Spinal cord (tissue), 10 donors: ENCODE measurements around the gene SPTLC2. TPM values are rescaled to one million over a fixed set of nuclear protein-coding genes. Genes with fewer than 3 reads are reported as not detected.

ENCODE experiments used
- DNase-seq, 6 donors: peaks; one replicate each; pipeline versions ENCODE4 v3.0.0 to v3.0.0-alpha.2; 2013 to 2015; ENCODE audit warnings: low spot score in 6 of 6, low read depth in 4 of 6
- H3K27ac ChIP-seq: one replicate; pipeline ENCODE4 v1.5.1; 2013; ENCODE audit warnings: low read depth, low read length, control low read depth
- H3K27me3 ChIP-seq: one replicate; pipeline ENCODE4 v1.6.1; 2013; ENCODE audit warnings: low read length; ENCODE audit not compliant: control insufficient read depth, insufficient read depth
- H3K36me3 ChIP-seq: one replicate; pipeline ENCODE4 v1.6.1; 2013; ENCODE audit warnings: low read length; ENCODE audit not compliant: control insufficient read depth, insufficient read depth
- H3K4me1 ChIP-seq: one replicate; pipeline ENCODE4 v1.6.1; 2013; ENCODE audit warnings: low read length; ENCODE audit not compliant: control insufficient read depth, insufficient read depth
- H3K4me3 ChIP-seq: one replicate; pipeline ENCODE4 v1.5.1; 2013; ENCODE audit warnings: low read depth, low read length, control low read depth
- H3K9me3 ChIP-seq: one replicate; pipeline ENCODE4 v1.6.1; 2013; ENCODE audit warnings: low read length; ENCODE audit not compliant: control insufficient read depth, insufficient read depth
- WGBS: methylation state at CpG from one replicate; pipeline ENCODE4 v1.1.5; 2013; ENCODE audit warnings: missing lambda C conversion rate; ENCODE audit not compliant: insufficient coverage; 5-methylcytosine and 5-hydroxymethylcytosine counted together
- polyA plus RNA-seq, 2 donors: library from polyadenylated mRNA; unstranded; fragments of 120-200 nt; gene quantifications; one replicate each; pipeline ENCODE4 v1.2.1, GENCODE V29; 2013; ENCODE audit not compliant: insufficient read length in 2 of 2
- total RNA-seq, 2 donors: library from RNA; depleted of rRNA in 1 of 2; stranded (reverse); fragments of 120-200 nt in 1 of 2; fragments of >200 nt in 1 of 2; gene quantifications; one replicate each; pipeline versions ENCODE4 v1.2.3 to v1.2.4, GENCODE V29; 2013 to 2014
- donor health status: healthy.

SPTLC2 gene
- total and polyA plus RNA-seq, 4 donors = 24.4 to 68.1 (median 39.6) TPM

- Histone ChIP-seq H3K27ac (no peak overlapping the region), H3K36me3 (peaks cover 3% of the 10 kb centered on the region), H3K9me3 (no peaks in the 10 kb centered on the region), H3K4me3 (no peak overlapping the region), H3K4me1 (peaks cover 12% of the 10 kb centered on the region), H3K27me3 (peaks cover 17% of the 10 kb centered on the region)
- no CpG with 5 or more reads among the region's 5 CpGs for WGBS
- no peak for DNase-seq
Observed at GRCh38 chr14:77503138-77503537, 113.3 kb downstream of the SPTLC2 start.

DNA sequence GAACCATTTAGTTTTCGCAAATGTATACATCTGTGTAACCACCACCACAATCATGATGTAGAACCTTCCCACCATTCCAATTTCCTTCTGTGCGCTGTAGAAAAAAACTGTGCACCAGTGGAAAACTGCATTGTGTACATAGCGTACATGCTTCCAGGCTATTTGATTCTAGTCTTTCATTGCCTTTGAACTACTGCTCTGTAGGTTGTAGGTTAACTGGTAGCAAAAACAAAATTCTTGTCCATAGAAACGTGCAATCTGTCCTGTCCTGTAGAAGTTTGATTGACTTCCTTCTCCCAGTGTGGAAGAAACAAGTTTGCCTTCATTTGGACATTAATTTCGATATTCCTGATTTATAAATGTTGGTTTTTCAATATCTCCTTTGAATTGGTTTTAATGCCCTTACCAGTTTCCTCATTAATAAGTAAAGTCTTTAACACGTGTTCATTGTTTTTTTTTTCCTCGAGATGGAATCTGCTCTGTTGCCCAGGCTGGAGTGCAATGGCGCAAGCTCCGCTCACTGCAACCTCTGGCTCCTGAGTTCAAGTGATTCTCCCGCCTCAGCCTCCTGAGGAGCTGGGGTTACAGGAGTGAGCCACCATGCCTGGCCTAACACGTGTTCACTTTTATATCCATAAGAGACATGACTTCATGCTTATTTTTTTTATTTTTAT lies 114.2 kb downstream of the SPTLC2 start:
- no peaks in the 10 kb centered on the region for H3K36me3 ChIP-seq
- H3K9me3 ChIP-seq = no peaks in the 10 kb centered on the region
- peaks cover 16% of the 10 kb centered on the region for H3K4me1 ChIP-seq
- H3K4me3 ChIP-seq = no peak overlapping the region
- H3K27ac ChIP-seq = no peak overlapping the region
- WGBS = 93% methylated on average over 5 of the region's 11 CpGs
- DNase-seq = no peak
- peaks cover 22% of the 10 kb centered on the region for H3K27me3 ChIP-seq

DNA sequence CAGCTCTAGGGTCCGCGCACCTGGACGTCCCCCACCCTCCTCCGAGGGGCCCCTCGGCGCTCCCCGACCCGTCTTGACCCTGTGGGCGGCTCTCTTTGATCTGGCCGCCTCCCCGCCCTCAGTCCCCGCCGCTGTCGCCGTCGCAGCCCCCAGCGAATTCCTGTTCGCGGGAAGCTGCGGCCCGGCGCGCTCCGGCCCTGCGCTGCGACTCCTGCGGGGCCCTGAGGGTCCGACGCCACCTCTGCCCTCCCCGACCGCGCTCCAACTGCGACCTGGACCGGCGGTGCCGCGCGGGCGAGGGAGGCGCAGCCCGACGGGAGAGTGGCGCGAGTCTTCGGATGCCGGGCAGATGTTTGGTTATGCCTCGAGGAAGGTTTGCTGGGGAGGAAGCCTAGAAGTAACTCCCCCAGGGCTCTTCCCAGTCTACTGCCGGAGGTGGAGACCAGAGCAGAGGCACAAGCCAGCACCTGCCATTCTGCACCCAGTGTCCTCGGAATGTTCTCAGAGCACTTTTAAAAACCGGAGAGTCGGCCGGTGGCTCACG lies 117.4 kb downstream of the SPTLC2 start:
- Histone ChIP-seq H3K4me1 (peaks cover 16% of the 10 kb centered on the region), H3K27me3 (peaks cover 22% of the 10 kb centered on the region), H3K36me3 (no peaks in the 10 kb centered on the region), H3K27ac (no peak overlapping the region), H3K9me3 (no peaks in the 10 kb centered on the region), H3K4me3 (peak overlapping the region; percentile 26)
- WGBS = 4% methylated on average over 49 of the region's 53 CpGs
- DNase-seq = peak in 1 of 6 donors; percentile 19

- Histone ChIP-seq H3K36me3 (no peaks in the 10 kb centered on the region), H3K9me3 (no peaks in the 10 kb centered on the region), H3K4me3 (peak within 1 kb of the TSS; percentile 26), H3K27me3 (peaks cover 22% of the 10 kb centered on the region), H3K4me1 (peaks cover 16% of the 10 kb centered on the region), H3K27ac (no peak within 1 kb of the TSS)
- WGBS = 2% methylated on average over 104 of the region's 104 CpGs
- DNase-seq = peak in 4 of 6 donors; percentile 17 to 77 (median 38)
Observed at GRCh38 chr14:77498120-77498979, 118.1 kb downstream of the SPTLC2 start, which contains the start of gene ISM2. ISM2 (minus strand) TSS chr14:77498816; CDS start chr14:77498793, 23 bp downstream.

DNA sequence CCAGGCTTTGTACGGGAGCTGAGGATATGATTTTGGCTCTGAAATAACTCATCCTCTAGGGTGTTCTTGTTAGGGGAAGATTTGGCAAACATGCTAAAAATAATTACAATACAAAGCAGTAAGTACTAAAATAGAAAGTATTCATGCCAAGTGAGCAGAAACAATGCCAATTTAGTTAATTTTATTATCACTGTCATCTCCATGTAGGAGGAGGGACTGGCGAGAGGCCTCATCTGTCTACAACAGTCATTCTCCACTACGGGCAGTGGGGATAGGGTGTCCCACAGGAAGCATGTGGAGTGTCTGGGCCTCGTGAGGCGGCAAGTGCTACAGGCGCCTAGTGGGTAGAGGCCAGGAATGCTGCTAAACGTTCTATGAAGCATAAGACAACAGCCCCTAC lies 121.1 kb downstream of the SPTLC2 start:
- DNase-seq = peak in 2 of 6 donors; percentile 30 to 88
- Histone ChIP-seq H3K9me3 (no peaks in the 10 kb centered on the region), H3K4me3 (no peak overlapping the region), H3K27me3 (peaks cover 21% of the 10 kb centered on the region), H3K4me1 (peaks cover 16% of the 10 kb centered on the region), H3K27ac (no peak overlapping the region), H3K36me3 (no peaks in the 10 kb centered on the region)
- WGBS = no CpG with 5 or more reads among the region's 7 CpGs

DNA sequence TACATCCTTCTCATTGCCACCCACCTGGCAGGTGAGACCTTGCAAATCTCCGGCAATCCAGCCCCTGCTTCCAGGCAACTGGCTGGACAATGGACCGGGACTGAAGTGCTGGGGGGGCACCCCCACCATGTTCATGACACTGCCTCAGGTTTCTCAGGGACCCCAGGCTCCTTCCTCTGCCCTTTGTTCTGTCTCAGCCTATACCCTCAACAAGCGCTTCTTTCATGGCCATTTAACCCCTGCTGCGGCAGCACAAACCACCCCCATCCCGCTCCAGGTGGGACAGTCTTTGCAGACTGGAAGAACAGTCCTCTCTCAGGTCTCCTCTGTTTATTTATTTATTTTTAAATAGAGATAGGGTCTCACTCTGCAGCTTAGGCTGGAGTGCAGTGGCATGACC lies 125.4 kb downstream of the SPTLC2 start:
- Histone ChIP-seq H3K4me3 (no peak overlapping the region), H3K27me3 (no peaks in the 10 kb centered on the region), H3K27ac (no peak overlapping the region), H3K4me1 (no peaks in the 10 kb centered on the region), H3K36me3 (no peaks in the 10 kb centered on the region), H3K9me3 (no peaks in the 10 kb centered on the region)
- DNase-seq = no peak
- 68% methylated on average over 3 of the region's 5 CpGs for WGBS

DNA sequence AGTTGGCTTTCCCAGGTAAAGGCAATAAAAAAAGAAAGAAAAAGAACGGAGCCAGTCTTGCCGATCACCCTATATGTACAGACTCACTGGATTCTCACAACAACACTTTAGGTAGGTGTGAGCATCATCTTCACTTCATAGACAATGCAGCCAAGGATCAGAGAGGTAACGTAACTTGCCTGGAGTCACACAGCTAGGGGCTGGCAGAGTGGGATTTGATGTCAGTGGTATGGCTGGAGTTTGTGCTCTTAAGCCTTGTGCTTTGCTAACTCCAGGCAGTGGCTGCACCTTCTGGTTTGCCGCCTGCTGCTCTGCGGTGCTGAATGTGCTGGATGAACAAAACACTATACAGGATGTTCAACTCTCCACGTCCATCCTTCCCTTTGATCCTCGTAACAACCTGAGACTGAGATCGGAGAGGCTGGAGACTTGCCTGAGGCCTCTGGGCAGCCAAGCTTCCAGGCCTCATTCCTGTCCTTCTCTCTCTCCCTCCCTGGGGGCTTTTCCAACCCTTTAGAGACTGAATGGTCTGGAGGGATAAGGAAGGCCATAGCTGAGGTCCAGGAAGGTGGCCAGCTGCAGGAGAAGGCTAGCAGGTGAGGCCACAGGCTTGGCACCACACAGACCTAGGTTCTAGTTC lies 126.0 kb downstream of the SPTLC2 start:
- no peaks in the 10 kb centered on the region for H3K36me3 ChIP-seq
- no peak for DNase-seq
- no peak overlapping the region for H3K27ac ChIP-seq
- H3K27me3 ChIP-seq = no peaks in the 10 kb centered on the region
- 78% methylated on average over 5 of the region's 8 CpGs for WGBS
- H3K4me3 ChIP-seq = no peak overlapping the region
- peaks cover under 1% of the 10 kb centered on the region for H3K4me1 ChIP-seq
- H3K9me3 ChIP-seq = no peaks in the 10 kb centered on the region

DNA sequence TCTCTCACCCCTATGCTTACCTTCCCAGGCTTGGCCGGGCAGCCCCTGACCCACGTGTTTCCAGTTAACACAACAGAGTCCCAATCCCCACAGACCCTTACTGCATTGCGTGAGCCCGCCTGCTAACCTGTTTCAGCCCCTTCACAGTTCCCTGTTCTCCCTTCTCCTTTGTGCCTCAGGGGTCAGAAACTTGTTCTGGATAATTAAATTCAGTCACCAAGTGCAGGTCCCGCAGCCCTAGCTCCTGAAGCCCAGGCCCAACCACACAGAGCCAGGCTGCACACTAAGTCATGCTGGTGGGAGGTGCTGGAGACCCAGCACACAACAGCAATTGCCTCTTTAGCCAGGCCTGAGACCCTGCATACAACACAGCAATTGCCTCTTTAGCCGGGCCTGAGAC lies 127.4 kb downstream of the SPTLC2 start:
- no peak overlapping the region for H3K27ac ChIP-seq

DNA sequence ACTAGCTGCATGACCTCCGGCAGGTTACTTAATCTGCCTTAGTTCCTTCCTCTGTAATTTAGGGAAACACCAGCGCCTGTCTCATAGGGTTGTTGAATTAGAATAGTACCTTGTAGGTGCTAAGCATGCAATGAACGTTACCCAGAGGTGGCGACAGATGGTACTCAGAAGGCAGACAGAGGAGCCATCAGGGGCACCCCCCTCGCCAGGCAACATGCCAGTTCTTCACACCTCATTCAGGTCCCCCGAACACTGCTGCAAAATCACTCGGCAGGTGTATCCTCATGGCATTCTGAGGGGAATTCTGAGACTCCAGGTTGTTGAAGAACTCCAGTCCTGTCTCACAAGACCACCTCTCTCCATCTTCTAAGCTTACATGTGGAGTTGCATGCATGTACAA lies 127.9 kb downstream of the SPTLC2 start:
- Histone ChIP-seq H3K4me3 (no peak overlapping the region), H3K9me3 (no peaks in the 10 kb centered on the region), H3K27ac (no peak overlapping the region), H3K36me3 (peaks cover 9% of the 10 kb centered on the region), H3K27me3 (no peaks in the 10 kb centered on the region), H3K4me1 (peaks cover 4% of the 10 kb centered on the region)
- WGBS = 82% methylated on average over 6 of the region's 7 CpGs
- DNase-seq = no peak

More for the DNA sequence above, 127.4 kb downstream of the SPTLC2 start:
- Histone ChIP-seq H3K4me1 (peaks cover 4% of the 10 kb centered on the region), H3K9me3 (no peaks in the 10 kb centered on the region), H3K4me3 (no peak overlapping the region), H3K36me3 (peaks cover 9% of the 10 kb centered on the region), H3K27me3 (no peaks in the 10 kb centered on the region)
- WGBS = 88% methylated on average over 5 of the region's 6 CpGs
- no peak for DNase-seq
